CD4-positive, alpha-beta T cell treated with Interleukin-12 subunit alpha and Interleukin-12 subunit beta, for 1 hour (primary cell): ENCODE data around the gene HSPA12B.

Experiments
- DNase-seq: peaks from one replicate; pipeline ENCODE4 v3.0.0-alpha.2; 2020

HSPA12B gene

DNA sequence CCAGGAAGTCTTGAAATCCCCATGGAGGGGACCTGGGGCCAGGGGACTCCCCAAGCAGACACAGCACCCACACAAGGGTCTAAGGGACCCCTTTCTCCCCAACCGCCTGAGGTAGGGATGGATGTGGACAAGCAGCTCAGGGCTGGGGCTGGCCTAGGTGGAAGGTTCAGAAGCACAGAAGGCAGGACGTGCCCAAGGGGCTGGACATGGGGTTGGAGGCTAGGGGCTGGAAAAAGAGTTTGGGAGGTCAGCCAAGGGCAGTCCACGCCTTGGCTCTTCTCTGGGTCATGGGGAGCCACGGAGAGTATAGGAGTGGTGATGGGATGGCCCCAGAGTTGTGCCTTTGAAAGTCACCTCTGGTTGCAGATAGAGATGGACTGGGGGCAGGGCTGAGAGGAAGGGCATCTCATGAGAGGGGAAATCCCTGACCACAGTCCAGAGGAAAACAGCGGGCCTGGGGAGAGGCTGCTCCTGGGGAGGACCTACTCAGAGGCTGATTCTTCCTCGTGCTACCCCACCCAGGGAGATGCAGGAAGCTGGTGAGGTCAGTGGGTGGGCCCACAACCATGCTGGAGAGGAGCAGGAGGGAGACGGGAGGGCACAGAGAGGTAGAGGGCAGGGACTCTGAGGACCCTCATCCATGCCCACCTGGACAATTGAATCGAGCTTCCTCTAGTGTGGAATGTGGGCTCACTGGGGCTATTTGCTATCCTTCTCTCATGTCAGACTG is 2.5 kb upstream of the HSPA12B start:
- DNase-seq: no peak

DNA sequence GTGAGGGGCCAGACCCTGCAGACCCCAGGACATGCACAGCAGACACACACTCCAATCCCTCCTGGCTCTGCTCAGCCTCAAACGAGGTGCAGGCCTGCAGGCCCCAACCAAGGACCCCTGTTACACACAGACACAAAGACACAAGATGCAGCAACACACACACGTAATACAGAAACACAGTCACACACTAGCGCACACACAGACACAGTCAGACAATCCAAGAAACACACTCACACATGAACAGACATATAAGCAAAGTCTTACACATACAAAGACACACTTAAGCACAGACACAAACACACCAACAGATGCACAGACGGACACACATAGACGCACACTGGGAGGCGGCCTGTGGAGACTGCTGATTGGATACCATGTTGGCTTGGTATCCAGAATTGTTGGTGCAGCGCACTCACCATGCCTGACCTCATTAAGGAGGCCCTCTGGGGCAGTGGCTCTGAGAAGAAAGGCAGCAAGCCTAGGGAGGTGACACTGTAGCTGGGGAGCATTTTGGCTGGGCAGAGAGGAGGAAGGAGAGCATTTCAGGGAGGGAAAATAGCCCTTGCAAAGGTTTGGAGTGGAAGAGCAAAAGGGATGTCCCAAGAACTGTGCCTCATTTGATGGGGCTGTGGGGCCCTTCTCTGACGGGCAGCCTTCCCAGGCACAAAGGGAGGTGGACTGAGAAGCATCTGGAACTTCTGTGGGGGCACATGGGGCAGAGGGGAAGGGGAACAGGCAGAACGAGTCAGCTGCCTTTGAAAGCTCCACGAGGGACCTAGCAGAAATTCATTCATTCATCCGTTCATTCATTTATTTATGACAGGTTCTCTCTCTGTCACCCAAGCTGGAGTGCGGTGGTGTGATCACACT is 1.4 kb upstream of the HSPA12B start:
- DNase-seq: no peak

DNA sequence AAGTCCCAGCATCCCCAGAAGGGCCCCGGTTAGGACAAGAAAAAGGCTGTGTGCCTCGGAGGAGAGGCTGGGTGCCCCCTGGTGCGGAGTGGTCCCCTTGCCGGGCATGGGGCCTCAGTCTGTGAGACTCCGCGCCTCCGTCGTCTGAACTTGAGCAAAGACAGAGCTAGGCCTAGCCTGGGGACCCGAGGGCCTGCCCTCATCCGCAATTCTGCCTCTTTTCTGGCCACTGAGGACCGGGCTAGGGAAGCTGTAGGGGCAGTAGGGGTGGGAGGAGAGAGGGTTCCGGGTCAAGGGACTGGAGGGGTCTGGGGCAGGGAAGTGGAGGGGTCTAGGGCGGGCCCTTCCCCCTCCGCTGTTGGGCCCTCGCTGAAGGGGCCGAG is 550 bp upstream of the HSPA12B start:
- DNase-seq: no peak

DNA sequence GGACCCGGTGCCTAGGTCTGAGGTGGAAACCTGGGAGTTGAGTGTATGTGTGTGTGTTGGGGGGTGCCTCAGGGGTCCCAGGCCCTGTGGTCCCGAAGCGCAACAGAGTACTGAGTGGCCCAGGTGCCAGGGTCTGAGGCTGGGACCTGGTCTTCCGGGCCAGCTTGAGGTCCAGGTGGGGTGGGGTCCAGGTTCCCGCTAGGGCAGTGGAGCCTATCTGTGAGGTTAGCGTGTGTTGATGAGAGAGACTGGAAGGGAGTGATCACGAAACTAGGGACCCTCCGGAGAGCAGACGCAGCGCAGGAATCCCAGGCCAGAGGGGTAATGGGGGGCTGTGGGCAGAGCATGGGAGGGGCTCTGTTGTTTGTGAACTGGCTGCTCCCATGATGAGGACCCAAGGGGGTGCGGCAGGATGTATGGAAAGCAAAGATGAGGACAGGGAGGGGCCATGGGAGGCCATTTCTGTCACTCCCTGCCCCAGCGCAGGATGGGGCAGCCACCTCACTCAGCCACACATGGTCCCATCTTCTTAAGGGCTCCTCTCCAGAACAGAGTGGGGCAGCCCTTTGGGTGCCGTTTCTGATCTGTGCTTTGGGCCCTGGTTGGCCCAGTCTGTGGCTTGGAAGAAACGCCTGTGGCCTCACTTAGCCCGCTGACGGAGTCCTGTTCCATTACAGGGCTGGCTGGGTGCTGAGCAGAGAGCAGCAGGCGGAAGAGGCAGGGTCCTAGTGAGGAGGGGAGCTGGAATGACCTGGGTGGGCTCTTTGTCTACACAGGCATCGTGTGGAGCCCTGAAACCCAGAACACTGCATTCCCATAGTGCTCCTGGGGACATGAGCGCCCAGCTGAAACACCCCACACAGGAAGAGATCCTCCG is 872 bp downstream of the HSPA12B start:
- no peak for DNase-seq

DNA sequence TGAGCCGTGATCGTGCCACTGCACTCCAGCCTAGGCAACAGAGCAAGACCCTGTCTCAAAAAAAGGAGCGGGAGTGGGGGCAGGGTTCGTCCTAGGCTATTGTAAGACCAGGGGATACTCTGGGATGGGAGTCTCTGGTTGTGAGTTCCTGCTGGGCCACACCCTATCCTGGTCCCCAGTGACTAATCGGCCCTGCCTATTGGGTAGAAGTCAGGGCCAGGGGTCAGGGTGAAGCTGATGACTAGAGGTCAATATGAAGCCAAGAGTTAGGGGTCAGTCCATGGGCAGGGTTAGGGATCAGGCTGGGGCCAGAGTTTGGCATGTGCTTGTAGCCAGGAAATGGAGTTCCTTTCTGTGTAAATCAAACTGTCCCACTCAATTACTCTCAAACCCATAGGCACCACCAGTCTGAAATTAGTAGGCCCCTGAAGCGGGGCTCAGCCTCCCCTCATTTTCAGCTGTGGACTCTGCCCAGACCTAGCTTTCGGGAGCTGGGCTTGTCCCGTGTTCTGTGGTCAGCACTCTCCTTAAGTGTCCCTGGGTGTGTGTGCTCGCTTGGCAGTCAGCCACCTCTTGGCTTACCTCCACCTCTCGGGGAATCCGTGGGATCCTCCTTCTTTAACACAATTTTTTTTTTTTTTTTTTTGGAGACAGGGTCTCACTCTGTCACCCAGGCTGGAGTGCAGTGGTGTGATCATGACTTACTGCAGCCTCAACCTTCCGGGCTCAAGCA is 1.8 kb downstream of the HSPA12B start:
- no peak for DNase-seq

DNA sequence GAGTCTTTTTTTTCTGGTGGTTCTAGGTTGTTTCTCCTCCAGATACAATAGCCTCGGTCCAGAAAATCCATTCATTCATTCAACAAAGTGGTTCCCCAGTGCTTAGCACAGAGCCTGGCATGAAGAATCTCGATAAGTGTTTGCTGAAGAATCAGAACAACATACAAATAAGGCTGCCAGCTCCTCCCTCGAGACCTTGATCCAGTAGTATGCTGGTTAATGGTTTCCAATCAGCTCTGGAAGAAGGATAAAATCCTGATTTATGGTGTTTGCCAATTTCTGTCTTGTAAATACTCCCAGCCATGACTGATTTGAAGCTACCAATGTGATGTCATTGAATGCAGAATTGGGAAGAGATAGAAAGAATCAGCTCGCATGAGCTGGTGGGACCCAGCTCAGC is 3.3 kb downstream of the HSPA12B start:
- no peak for DNase-seq

DNA sequence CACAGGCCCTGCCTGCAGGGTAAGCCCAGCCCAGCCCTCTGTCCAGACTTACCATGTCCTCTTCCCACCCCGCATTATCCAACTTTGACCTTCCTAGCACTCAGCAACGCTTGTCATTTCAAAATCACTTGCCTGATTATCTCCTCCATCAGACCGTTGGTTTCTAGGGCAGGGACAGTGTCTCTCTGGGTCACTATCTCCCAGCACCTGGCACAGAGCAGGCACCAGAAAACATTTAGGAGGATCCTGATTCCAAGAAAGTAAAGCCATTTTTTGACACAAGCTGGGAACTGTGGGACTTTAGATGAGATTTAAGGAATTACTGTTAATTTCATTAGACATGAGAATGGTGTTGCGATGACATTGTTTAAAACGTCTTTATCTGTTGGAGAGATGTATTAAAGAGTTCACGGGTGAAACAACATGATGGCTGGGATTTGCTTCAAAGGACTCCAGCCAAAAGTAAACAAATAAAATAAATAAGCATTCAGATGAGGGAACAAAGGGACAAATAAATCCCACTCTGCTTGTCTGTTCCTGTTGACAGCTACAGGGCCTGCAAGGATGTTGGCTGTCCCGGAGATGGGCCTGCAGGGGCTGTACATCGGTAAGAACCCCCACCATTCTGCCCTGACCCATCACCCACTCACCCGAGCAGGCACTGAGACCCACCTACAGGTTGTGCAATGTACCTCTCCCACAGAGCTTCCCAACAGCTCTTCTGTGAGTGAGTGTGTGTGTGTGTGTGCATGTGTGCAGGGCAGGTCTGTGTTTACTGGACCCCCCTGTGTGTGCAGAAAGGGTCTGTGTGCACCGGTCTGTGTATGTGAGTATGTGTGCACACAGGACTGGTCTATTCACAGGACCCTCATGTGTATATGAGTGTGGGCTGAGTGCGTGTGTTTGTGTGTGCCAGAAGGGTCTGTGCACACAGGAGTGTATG is 5.9 kb downstream of the HSPA12B start:
- DNase-seq: no peak

DNA sequence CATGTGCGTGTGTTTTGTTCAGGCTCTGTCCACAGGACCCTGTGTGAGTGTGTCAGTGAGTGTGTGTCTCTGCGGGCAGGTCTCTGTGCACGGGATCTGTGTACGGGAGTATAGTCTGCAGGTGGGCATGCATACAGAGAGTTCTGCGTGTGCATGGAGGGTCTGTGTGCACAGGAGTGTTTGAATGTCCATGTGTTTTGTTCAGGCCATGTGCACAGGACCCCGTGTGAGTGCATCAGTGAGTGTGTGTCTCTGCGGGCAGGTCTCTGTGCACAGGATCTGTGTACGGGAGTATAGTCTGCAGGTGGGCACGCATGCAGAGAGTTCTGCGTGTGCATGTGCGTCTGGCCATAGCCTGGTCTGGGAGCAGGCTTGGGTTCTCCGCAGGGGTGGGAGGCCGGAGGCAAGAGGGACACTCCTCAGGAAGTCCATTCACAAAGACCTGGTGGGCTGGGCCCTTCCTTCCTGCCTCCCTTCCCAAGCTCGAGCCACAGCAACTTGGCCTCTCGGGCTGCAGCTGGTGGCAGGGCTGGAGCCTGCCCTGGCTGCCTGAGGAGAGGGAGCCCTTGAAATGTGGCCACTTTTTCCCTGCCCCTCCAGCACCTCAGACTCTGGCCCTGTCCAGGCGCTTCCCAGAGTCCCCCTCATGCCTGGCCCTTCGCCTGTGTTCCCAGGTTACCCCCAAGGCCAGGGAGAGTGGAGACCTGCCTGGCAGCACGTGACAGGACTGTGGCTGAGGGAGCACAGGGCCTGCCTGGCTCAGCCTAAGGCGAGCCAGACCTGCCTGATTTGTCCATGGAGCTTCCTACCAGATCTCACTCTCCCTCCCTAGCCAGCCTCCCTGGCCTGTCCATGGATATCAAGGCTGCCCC is 6.8 kb downstream of the HSPA12B start:
- no peak for DNase-seq

DNA sequence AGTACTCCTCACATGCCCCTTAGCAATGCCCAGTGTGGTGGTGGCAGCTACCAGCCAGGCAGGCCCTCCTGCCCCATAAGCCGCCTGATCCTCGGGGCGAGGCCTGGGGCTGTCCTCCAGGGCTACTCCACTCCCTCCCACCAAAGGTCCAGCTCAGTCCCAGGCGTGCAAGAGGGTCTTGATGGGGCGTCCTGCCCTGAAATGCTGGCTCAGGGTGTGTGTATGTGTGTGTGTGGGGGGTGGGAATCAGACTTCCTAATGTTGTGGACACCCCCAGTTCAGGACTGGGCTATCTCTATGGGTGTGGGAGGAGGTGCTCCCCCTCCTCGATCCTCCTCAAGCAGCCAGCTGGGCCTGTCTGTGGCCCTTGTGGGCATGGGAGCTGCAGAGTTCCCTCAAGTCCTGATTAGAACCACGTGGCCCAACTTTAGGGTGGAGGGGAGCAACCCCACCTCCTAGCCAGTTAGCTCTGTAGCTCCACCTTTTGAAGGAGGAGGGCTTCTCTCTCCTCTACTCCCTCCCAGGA is 7.5 kb downstream of the HSPA12B start:
- no peak for DNase-seq

DNA sequence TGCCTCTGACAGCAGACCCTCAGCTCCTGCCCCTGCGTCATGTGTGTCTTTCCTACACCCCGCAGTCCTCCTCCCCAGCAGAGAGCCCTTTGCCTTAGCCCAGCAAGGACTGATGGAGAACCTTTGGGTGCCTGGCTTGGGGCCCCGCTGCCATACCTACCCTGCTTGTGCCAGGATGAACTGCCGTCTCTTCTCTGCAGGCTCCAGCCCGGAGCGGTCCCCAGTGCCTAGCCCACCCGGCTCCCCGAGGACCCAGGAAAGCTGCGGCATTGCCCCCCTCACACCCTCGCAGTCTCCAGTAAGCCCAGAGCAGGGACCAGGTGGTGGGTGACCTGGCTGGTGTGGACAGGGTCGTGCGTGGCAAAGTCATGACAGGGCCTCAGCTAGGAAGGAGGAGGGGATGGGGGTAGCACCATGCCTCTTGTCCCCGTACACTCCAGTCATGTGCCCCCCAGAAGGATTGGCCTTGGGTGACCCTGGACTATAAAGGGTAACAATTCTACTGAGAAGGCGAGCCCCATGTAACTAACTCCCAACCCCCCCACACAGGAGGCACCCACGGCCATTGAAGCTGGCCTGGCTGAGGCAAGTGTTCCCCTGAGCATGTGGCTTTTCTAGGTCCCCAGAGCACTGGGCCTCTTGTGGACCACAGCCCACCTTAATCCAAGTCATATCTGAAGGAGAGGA is 8.3 kb downstream of the HSPA12B start:
- DNase-seq: no peak

DNA sequence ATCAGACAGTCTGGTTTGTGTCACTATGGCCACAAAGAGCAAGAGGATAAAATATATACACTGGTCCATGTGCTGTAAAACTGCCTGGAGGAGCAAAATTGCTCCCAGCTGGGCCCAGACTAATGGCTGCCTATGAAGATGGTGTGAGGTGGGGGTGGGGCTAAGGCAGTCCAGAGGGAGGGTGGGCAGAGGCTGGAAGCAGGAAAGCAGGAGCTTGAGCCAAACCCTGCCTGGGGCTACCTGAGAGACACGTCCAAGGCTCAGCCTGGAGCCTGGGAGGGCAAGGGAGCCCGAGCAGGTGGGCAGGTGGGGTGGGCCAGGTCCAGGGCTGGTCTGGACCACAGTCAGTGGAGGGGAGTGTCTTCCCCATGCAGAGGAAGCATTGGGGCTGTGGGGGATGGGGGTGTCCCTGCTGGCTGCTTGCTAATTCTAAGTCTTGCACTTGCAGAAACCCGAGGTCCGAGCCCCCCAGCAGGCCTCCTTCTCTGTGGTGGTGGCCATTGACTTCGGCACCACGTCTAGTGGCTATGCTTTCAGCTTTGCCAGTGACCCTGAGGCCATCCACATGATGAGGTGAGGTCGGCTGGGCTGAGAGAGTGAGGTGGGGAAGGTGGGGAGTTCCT is 9.5 kb downstream of the HSPA12B start:
- no peak for DNase-seq

DNA sequence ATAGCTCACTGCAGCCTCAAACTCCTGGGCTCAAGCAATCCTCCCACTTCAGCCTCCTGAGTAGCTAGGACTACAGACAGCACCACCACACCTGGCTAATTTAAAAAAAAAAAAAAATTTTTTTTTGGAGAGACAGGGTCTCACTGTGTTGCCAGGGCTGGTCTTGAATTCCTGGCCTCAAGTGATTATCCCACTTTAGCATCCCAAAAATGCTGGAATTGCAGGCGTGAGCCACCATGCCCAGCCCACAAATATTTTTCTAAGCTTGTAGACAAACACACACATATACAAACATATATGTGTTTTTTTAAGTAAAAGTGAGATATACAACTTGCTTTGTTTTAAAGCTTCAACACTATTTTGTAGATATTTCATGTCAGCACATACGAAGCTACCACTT is 10.8 kb downstream of the HSPA12B start:
- DNase-seq: no peak

DNA sequence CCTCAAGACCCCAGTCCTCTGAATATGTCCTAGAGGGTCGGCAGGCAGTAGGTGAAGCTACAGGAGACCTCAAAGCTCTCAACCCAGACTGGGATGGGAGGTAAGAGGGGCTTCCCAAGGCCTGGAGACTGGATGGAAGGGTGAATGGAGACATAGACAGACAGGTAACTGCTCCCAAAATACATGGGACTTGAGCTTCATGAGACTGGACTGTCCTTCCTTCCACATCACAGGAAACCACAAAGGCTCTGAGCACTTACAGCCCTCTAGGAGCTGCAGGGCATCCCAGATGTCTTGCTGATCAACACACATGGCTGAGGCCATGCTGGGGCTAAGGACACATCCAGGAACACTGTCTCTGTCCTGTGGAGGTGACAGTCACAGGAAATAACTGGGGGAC is 11.6 kb downstream of the HSPA12B start:
- no peak for DNase-seq

DNA sequence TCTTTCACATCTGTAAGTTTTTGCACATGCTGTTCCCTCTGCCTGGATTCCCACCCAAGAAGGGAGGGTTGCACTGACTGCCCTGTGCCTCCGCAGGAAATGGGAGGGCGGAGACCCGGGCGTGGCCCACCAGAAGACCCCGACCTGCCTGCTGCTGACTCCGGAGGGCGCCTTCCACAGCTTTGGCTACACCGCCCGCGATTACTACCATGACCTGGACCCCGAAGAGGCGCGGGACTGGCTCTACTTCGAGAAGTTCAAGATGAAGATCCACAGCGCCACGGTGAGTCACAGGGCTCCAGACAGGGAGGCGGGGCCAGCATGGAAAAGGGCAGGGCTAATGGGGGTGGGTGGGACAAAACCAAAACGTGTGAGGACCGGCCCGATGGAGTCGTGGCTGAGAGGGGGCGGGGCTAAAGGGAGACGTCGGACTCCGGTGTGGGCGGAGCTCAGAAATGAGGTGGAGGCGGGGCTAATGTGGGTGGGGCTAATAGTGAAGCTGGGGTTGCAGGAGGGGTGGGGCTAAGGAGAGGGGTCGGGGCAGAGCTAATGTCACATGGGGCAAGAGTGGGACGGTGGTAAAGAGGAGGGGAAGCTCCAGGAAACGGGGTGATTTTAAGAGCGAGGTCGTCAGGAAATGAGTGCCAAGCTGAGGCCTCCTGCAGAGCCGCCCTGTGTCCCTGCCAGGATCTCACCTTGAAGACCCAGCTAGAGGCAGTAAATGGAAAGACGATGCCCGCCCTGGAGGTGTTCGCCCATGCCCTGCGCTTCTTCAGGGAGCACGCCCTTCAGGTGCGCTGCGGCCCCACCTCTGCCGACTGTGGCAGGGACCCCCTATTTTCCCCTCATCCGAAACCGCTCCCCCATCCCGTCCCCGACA is 12.6 kb downstream of the HSPA12B start:
- peak; percentile 82 for DNase-seq

DNA sequence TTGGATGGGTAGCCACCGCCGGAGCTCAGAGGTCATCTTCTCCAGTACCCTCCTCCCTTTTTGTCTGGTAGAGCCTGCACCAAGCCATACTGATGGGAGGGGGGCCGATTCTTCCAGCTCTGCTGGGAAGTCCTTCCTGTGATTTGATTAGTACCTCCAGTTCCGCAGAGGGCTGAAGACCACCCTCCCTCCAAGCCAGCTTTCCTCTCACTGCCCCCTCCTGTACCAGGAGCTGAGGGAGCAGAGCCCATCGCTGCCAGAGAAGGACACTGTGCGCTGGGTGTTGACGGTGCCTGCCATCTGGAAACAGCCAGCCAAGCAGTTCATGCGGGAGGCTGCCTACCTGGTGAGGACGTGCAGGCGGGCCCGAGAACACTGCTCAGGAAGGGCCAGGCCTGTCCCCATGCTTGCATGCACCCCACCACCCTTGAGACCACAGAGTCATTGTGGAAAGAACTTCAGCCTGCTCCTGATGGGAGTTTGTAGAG is 13.2 kb downstream of the HSPA12B start:
- DNase-seq: no peak

DNA sequence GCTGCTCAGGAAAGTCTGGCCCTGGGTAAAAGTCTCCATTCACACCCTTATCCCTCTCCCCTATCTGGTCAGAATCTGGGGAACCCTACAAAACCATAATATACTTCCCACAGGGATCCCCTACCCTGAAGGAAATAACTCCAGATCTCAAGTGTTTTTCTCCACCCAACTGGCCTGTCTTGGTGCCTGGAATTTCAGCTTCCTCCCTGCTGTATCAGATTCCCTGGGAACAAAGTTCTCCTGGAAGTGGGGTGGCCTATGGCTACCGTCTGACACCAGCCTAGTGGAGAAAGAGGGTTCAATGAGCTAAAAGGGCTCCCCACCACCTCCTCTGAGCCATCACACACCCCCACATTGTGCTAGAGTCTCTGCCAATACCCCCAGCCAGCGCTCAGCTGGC is 15.0 kb downstream of the HSPA12B start:
- DNase-seq: no peak

DNA sequence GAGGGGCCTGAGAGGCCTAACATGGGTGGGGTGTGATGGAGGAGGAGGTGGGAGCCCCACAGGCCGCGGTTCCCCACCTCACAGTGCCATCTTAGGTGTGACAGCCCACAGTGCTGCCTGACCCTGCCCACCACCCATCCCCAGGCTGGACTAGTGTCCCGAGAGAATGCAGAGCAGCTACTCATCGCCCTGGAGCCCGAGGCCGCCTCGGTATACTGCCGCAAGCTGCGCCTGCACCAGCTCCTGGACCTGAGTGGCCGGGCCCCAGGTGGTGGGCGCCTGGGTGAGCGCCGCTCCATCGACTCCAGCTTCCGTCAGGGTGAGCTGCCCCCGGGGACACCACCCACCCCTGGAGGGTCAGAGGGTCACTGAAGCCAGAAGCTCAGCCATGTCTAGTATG is 15.6 kb downstream of the HSPA12B start:
- no peak for DNase-seq
